Muscle of leg (tissue), 16 donors: ENCODE data around the gene HDAC7. TPM values are rescaled to one million over a fixed set of nuclear protein-coding genes. Genes with fewer than 3 reads are reported as not detected.

ENCODE experiments used
- DNase-seq: peaks from one replicate; pipeline ENCODE4 v3.0.0; 2013
- H3K27ac ChIP-seq: one replicate; pipeline ENCODE4 v1.5.1; 2013; ENCODE audit warnings: mild to moderate bottlenecking, low read length, control low read depth
- H3K27me3 ChIP-seq: one replicate; pipeline ENCODE4 v1.6.1; 2013; ENCODE audit warnings: low read length; ENCODE audit not compliant: control insufficient read depth, insufficient read depth
- H3K36me3 ChIP-seq: one replicate; pipeline ENCODE4 v1.6.1; 2013; ENCODE audit warnings: low read length; ENCODE audit not compliant: control insufficient read depth, insufficient read depth
- H3K4me1 ChIP-seq: one replicate; pipeline ENCODE4 v1.6.1; 2013; ENCODE audit warnings: low read length; ENCODE audit not compliant: control insufficient read depth, insufficient read depth
- H3K4me3 ChIP-seq: one replicate; pipeline ENCODE4 v1.5.1; 2013; ENCODE audit warnings: low read length, control low read depth
- H3K9me3 ChIP-seq: replicated peaks from 2 replicates; pipeline ENCODE4 v1.6.1; 2013; ENCODE audit warnings: low read depth, low read length; ENCODE audit not compliant: control insufficient read depth
- WGBS: methylation state at CpG from one replicate; pipeline ENCODE4 v1.1.5; 2013; ENCODE audit warnings: missing lambda C conversion rate; ENCODE audit not compliant: insufficient coverage; 5-methylcytosine and 5-hydroxymethylcytosine counted together
- long read RNA-seq, 11 donors: transcript quantifications; one replicate each; lab custom pipeline, GENCODE V29; 2026
- polyA plus RNA-seq, 8 donors: library from polyadenylated mRNA; unstranded; fragments of 120-200 nt; gene quantifications; one replicate each; pipeline versions ENCODE4 v1.2.1 to v1.2.3, GENCODE V29; 2013; ENCODE audit warnings: inconsistent platforms in 1 of 8, low replicate concordance in 1 of 8; ENCODE audit not compliant: insufficient read length in 8 of 8, insufficient read depth in 1 of 8
- total RNA-seq: library from RNA; stranded (reverse); fragments of 120-200 nt; gene quantifications from one replicate; pipeline ENCODE4 v1.2.4, GENCODE V29; 2013

HDAC7 gene
- total RNA-seq (27.4 TPM), polyA plus RNA-seq (10 to 100 TPM; 51.8 to 72.8 (median 62.0) TPM)
- long read RNA-seq, donor 1, result 0 reads
- long read RNA-seq, donor 2, result 0 reads
- long read RNA-seq, donor 3, full-length matches to known transcripts, result 5 of 20 reads
- long read RNA-seq, donor 3, partial matches to known transcripts, result 15 of 20 reads
- long read RNA-seq, donor 3, other reads (novel, unspliced or antisense), result 0 of 20 reads
- long read RNA-seq, donor 4, result 0 reads
- long read RNA-seq, donor 5, full-length matches to known transcripts, result 9 of 60 reads
- long read RNA-seq, donor 5, partial matches to known transcripts, result 51 of 60 reads
- long read RNA-seq, donor 5, other reads (novel, unspliced or antisense), result 0 of 60 reads
- long read RNA-seq, donor 6, full-length matches to known transcripts, result 3 of 15 reads
- long read RNA-seq, donor 6, partial matches to known transcripts, result 12 of 15 reads
- long read RNA-seq, donor 6, other reads (novel, unspliced or antisense), result 0 of 15 reads
- long read RNA-seq, donor 7, partial matches to known transcripts, result 6 of 10 reads
- long read RNA-seq, donor 7, other reads (novel, unspliced or antisense), result 0 of 10 reads
- long read RNA-seq, donor 8, partial matches to known transcripts, result 0 of 3 reads
- long read RNA-seq, donor 8, other reads (novel, unspliced or antisense), result 0 of 3 reads
- long read RNA-seq, donor 9, partial matches to known transcripts, result 0 of 1 reads
- long read RNA-seq, donor 9, other reads (novel, unspliced or antisense), result 0 of 1 reads
- long read RNA-seq, donor 10, partial matches to known transcripts, result 5 of 8 reads
- long read RNA-seq, donor 10, other reads (novel, unspliced or antisense), result 0 of 8 reads
- long read RNA-seq, donor 11, partial matches to known transcripts, result 6 of 7 reads
- long read RNA-seq, donor 11, other reads (novel, unspliced or antisense), result 0 of 7 reads

DNA sequence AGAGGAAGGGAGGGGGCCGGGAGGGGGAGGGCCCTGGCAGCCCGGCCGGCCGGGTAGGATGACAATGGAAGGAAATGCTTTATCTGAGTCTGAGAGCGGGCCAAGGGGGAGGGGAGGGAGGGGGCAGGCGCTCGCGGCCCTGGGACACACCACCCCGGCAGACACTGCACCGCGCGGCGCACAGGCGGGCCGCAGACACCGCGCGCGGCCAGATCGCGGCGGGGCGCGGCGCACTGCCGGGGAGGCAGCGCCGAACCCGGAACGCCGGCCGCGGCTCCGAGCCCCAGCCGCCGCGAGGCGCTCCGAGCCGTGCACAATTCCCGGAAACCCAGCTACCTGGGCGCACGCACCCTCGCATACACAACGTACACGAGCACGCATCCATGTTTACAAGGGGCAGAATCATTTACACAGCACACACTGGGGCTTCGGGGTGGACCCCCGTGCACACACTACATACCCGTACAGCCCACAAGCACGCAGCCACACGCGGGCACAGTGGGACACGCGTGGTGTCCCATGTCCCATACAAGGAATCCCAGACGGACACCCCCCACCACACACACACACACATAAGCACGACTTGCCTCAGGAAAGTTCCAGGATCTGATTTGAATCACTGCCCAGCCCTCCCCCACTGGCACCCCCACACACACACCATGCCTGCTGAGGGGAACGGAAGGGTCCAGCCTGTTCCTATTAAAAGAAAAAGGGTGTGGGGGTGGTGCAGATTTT is at the start of gene HDAC7:
Gene HDAC7, minus strand, starts transcription at position 8 of the 735 bp plus-strand sequence. CDS start 118 bp downstream, outside the sequence.
- Histone ChIP-seq H3K36me3 (peaks cover 4% of the 10 kb centered on the region), H3K9me3 (no peaks in the 10 kb centered on the region), H3K27me3 (no peaks in the 10 kb centered on the region), H3K27ac (peak within 1 kb of the TSS; percentile 95), H3K4me1 (peaks cover 64% of the 10 kb centered on the region), H3K4me3 (peak within 1 kb of the TSS; percentile 75)
- peak; percentile 95 for DNase-seq
- 0% methylated on average over 47 of the region's 58 CpGs for WGBS

DNA sequence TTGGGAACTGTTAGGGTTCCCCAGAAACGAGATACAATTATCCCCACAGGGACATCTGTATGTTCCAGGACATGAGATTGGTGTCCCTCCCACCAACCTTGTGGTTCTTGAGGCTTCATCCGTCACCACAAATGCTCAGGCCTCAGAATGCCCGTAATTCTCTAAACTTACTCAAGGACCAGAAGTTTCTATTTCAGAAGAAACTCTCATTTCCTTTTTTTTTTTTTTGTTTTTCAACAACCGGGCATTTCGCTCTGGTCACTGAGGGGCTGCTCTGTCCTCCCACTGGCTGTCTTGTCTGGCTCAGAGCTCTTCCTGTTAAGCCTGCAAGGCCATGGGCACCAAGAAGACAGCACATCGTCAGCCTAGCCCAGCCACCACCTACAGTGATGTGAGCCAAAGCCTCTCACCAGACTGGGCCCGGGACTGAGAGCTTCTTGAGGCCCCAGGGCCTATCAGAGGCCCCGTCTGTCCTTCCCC is 48.9 kb upstream of the HDAC7 start:
- no peaks in the 10 kb centered on the region for H3K27me3 ChIP-seq
- no peaks in the 10 kb centered on the region for H3K36me3 ChIP-seq
- H3K4me3 ChIP-seq, result no peak overlapping the region
- H3K27ac ChIP-seq, result no peak overlapping the region
- peaks cover 28% of the 10 kb centered on the region for H3K4me1 ChIP-seq
- 75% methylated on average over 7 of the region's 8 CpGs for WGBS
- no peak for DNase-seq
- no peaks in the 10 kb centered on the region for H3K9me3 ChIP-seq

DNA sequence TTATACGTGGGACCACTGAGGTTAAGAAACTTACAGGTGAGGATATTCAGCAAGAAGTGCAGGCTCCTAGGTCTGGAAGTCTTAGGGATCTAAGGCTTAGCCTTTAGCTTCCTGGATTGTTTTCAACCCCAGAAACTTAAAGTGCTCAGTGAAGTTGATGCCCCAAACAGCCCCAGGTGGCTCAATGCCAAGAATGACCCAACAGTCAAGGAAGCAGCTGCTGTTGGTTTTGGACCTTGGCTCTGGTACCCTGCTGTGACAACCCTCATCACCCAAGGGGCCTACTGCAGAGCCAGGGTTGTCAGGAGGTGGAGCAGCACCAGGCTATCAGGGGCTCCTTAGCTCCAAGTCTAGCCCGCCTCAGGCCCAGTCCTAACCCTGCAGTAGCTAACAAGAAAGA is 48.3 kb upstream of the HDAC7 start:
- Histone ChIP-seq H3K27me3 (no peaks in the 10 kb centered on the region), H3K4me1 (peaks cover 28% of the 10 kb centered on the region), H3K4me3 (no peak overlapping the region), H3K36me3 (no peaks in the 10 kb centered on the region), H3K9me3 (no peaks in the 10 kb centered on the region), H3K27ac (no peak overlapping the region)
- WGBS, result 100% methylated on average over 1 of the region's 2 CpGs
- no peak for DNase-seq

DNA sequence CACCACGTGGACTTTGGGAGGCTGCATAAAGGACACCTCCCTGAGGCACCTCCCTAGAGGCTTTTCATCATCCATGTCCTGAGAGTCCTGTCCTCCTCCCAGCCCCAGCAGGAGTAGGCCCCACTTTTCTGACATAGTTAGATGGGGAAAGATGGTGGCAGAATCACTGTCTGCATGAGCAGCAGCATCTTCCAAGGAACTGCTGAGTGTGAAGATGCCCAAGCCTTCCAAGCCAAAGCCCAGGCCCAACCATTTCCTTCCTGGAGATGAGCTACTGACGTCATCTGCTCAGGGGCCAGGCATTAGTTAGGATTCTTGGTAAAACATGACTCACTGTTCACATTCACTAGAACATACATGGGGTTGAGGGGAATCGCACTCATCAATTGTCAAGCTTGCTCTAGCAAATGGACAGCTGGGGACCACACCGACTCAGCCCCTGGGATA is 47.8 kb upstream of the HDAC7 start:
- Histone ChIP-seq H3K27me3 (no peaks in the 10 kb centered on the region), H3K4me1 (peaks cover 28% of the 10 kb centered on the region), H3K4me3 (no peak overlapping the region), H3K36me3 (no peaks in the 10 kb centered on the region), H3K9me3 (no peaks in the 10 kb centered on the region), H3K27ac (no peak overlapping the region)
- no peak for DNase-seq
- WGBS, result 86% methylated on average over 1 of the region's 4 CpGs

DNA sequence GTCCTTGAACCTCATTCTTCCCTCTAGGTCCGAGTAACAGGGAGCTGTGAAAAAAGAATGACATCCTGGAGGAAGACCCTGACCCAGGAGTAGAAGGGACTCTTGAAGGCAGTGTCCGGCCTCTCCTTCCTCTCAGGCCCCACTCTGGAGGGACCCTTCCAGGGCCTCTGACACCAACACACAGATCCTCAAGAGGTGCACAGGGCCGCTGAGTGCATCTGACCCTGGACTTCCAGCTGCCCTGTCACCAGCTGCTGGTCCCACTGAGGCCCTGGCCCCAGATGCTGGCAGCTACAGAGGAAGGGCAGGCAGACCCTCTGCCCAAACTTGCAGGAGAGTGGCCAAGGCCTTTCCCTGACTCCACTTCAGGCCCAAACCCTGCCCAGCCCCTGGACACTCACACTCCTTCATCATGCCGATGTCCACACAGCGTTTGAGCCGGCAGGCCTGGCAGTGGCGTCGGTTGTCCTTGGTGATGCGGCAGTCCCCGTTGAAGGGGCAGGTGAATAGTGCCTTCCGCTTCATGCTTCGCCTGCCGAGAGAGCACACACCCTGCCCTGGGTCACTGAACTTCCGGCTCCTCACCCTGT is 45.0 kb upstream of the HDAC7 start:
- 89% methylated on average over 13 of the region's 14 CpGs for WGBS
- Histone ChIP-seq H3K4me3 (no peak overlapping the region), H3K27ac (no peak overlapping the region), H3K27me3 (no peaks in the 10 kb centered on the region), H3K4me1 (peaks cover 18% of the 10 kb centered on the region), H3K9me3 (no peaks in the 10 kb centered on the region), H3K36me3 (no peaks in the 10 kb centered on the region)
- DNase-seq, result no peak

DNA sequence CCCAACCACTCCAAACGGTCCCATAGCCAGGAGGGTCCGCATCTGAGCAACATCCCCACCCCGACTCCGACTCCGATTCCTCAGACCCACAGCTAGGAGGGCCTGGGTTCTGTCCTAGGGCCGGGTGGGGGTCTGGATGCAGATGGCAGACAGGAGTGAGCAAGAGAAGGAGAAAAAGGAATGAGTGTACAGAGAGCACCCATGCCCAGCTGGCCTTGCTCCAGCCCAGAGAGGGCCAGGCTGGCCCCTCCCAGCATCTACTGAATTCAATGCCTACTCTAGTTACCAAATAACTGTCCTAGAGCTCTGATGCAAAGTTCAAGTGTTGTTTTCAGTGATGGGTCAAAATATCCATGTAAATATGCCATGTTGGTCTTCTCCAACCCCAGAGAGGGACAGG is 44.3 kb upstream of the HDAC7 start:
- H3K27ac ChIP-seq, result no peak overlapping the region
- no peaks in the 10 kb centered on the region for H3K27me3 ChIP-seq
- no peaks in the 10 kb centered on the region for H3K9me3 ChIP-seq
- H3K4me3 ChIP-seq, result no peak overlapping the region
- 87% methylated on average over 6 of the region's 6 CpGs for WGBS
- H3K4me1 ChIP-seq, result peaks cover 15% of the 10 kb centered on the region
- no peak for DNase-seq
- no peaks in the 10 kb centered on the region for H3K36me3 ChIP-seq

DNA sequence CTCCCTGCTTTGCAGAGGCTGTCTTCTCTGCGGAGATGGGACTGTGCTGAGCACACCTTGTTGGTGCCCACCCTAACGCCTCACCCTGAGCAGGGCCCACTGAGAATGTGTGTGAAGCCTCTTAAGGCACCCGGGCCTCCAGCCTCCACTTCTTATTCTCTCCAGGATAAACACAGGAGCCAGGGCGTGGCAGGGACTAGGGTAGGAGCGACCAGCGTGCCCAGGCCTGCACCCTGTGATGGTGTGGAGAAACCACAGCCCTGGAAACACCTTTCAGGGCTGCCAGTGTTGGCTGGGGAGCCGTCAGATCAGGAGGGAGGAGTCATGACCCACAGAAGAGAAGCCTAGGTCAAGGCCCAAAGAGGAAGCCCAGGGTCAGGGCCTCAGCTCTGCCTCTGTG is 43.8 kb upstream of the HDAC7 start:
- no peak for DNase-seq
- peaks cover 11% of the 10 kb centered on the region for H3K4me1 ChIP-seq

DNA sequence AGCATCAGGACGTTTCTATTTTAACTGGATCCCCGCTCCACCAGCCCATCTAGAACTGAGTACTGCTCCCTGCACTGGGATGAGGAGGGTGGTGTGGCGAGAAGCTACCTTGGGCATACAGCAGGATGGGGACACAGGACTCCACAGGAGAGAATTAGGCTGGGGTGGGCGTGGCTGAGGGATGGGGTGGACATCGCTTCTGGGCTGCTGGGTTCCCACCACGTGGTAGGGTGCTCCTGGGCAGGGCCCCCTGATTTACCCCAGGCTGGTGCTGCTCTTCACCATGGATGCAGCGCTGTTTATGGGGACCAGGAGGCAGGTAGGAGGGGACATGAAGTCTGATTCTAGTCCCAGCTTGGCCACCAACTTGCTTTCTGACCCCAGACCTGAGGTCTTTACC is 43.2 kb upstream of the HDAC7 start:
- Histone ChIP-seq H3K4me3 (no peak overlapping the region), H3K4me1 (peaks cover 5% of the 10 kb centered on the region), H3K27ac (no peak overlapping the region), H3K27me3 (no peaks in the 10 kb centered on the region), H3K36me3 (no peaks in the 10 kb centered on the region), H3K9me3 (no peaks in the 10 kb centered on the region)
- no peak for DNase-seq
- WGBS, result 88% methylated on average over 5 of the region's 7 CpGs

More for the DNA sequence above, 43.8 kb upstream of the HDAC7 start:
- no peaks in the 10 kb centered on the region for H3K36me3 ChIP-seq
- H3K27me3 ChIP-seq, result no peaks in the 10 kb centered on the region
- H3K9me3 ChIP-seq, result no peaks in the 10 kb centered on the region
- H3K27ac ChIP-seq, result no peak overlapping the region
- 81% methylated on average over 4 of the region's 7 CpGs for WGBS
- no peak overlapping the region for H3K4me3 ChIP-seq

DNA sequence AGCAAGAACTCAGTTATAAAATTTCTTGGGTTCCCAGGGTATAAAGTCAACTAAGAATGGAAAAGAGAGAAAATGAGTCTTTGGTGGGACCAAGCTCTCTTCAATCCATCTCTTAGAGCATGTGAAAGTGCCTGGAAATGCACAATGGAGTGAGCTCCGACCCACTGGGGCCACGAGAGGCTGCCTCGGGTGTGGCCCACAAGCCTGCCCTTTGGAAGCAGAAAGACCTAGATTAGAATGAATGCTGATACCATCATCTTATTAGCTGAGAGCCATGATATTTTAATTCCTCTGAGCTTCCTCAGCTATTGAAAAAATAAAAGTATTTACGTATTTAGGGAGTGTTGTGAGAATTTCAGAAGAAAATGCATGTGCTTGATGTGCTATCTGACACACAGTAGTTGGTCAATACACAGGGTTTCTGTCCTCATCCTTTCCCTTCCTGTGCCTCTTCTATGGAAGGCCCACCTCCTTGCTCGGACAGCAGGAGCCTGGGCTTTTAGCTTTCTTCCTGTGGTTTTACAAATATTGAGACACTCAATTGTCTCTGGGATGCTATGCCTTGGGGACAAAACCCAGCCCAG is 42.6 kb upstream of the HDAC7 start:
- DNase-seq, result no peak
- no peak overlapping the region for H3K27ac ChIP-seq
- no peaks in the 10 kb centered on the region for H3K36me3 ChIP-seq
- H3K9me3 ChIP-seq, result no peaks in the 10 kb centered on the region
- H3K27me3 ChIP-seq, result no peaks in the 10 kb centered on the region
- H3K4me1 ChIP-seq, result no peaks in the 10 kb centered on the region
- 64% methylated on average over 1 of the region's 5 CpGs for WGBS
- H3K4me3 ChIP-seq, result no peak overlapping the region
